ENCODE data around the gene B4GALT6. TPM values are rescaled to one million over a fixed set of nuclear protein-coding genes. Genes with fewer than 3 reads are reported as not detected.

The B4GALT6 gene
- total and polyA plus RNA-seq, 9 of the 15 experiments (the other 6 are each of a cell fraction or from before 2014, with no cell fraction given) = 0.03 to 0.27 (median 0.08) TPM

DNA sequence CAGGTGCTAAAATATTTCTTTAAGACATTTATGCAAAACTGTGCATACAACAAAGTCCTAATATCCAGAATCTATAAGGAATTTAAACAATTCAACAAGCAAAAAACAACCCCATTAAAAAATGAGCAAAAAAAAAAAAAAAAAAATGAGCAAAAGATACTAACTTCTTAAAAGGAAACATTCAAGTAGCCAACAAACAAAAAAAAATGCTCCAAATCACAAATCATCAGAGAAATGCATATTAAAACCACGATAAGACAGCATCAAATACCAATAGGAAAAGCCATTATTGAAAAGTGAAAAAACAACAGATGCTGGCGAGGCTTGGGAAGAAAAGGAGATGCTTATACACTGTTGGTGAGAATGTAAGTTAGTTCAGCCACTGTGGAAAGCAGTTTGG is 34.9 kb downstream of the B4GALT6 start:
- BruUV-seq (replicated peaks) = no TSS peak
- no peak overlapping the region for H3K27ac ChIP-seq (ENCODE audit: extremely low read depth, low read depth, low read length)
- H3K9me3 ChIP-seq (replicated peaks; ENCODE audit: control insufficient read depth, insufficient read depth, low read depth, low read length) = no peaks in the 10 kb centered on the region
- no peaks in the 10 kb centered on the region for H4K20me1 ChIP-seq (replicated peaks; ENCODE audit: control insufficient read depth, insufficient read depth, low read length)
- H3K9me1 ChIP-seq (ENCODE audit: control insufficient read depth, insufficient read depth, low read length) = no peaks in the 10 kb centered on the region
- FAIRE-seq = no peak
- 6% methylated on average over 2 of the region's 2 CpGs for WGBS (ENCODE audit: insufficient coverage, low coverage, missing lambda C conversion rate)
- H3K27me3 ChIP-seq (ENCODE audit: control insufficient read depth in 2 of 2, insufficient read depth in 2 of 2, low read length in 2 of 2) = peaks cover 13 to 19% of the 10 kb centered on the region in 2 experiments
- H3K79me2 ChIP-seq (ENCODE audit: control insufficient read depth, insufficient read depth, low read length) = no peaks in the 10 kb centered on the region
- no peaks in the 10 kb centered on the region for H3K36me3 ChIP-seq (ENCODE audit: control insufficient read depth, insufficient read depth, low read length)
- intact Hi-C loops (cut with micrococcal nuclease) = no loop called here
- no peak overlapping the region for H3K4me3 ChIP-seq
- DNase-seq (ENCODE audit: extremely low read depth in 1 of 4, low spot score in 3 of 4) = no peak
- H3K4me1 ChIP-seq (replicated peaks in 1 of 2; ENCODE audit: control insufficient read depth in 2 of 2, insufficient read depth in 2 of 2, low read length in 2 of 2) = no peaks in the 10 kb centered on the region
- in situ Hi-C loops (cut with MboI) = no loop called here
- H3K4me2 ChIP-seq (ENCODE audit: insufficient read depth, low read length) = no peak overlapping the region
- H3K9ac ChIP-seq (ENCODE audit: insufficient read depth in 1 of 2, low read depth in 2 of 2, low read length in 2 of 2) = no peak overlapping the region
- POLR2A ChIA-PET = interaction anchor here (1.2 kb wide), 1 partner anchor 9 kb away, joined by 4 read pairs; no protein-coding TSS in a partner anchor
- ATAC-seq = no peak
- H2AFZ ChIP-seq (ENCODE audit: low read depth, low read length) = no peak overlapping the region
- CTCF ChIA-PET (ENCODE audit: low intra/inter-chr PET ratio) = no interaction called here
- TF ChIP-seq CHD2 (IDR thresholded peaks at IDR 0.05; ENCODE audit: low read depth, low read length) (no peak), CBX2 (IDR thresholded peaks at IDR 0.05; ENCODE audit: insufficient read depth, low read length, poor library complexity, severe bottlenecking) (no peak), SETDB1 (IDR thresholded peaks at IDR 0.05; ENCODE audit: low read length) (no peak), GABPB1 (CRISPR knock-in tag; IDR thresholded peaks at IDR 0.05) (no peak), PHF21A (IDR thresholded peaks at IDR 0.05; ENCODE audit: borderline replicate concordance, low read depth) (no peak), NCOA1 (IDR thresholded peaks at IDR 0.05; ENCODE audit: low read depth) (no peak), SAFB (IDR thresholded peaks at IDR 0.05; ENCODE audit: borderline replicate concordance, low read depth, low read length) (no peak), ESRRA (IDR thresholded peaks at IDR 0.05; ENCODE audit: borderline replicate concordance, low read depth) (no peak), NFATC3 (IDR thresholded peaks at IDR 0.05) (no peak), ILF3 (IDR thresholded peaks at IDR 0.05; ENCODE audit: borderline replicate concordance) (no peak), NR1H2 (CRISPR knock-in tag; IDR thresholded peaks at IDR 0.05) (no peak), ZNF57 (CRISPR knock-in tag; IDR thresholded peaks at IDR 0.05) (no peak), POLR3A (IDR thresholded peaks at IDR 0.05; ENCODE audit: borderline replicate concordance, extremely low read depth, insufficient read depth, insufficient read length) (no peak), PHB (CRISPR knock-in tag; IDR thresholded peaks at IDR 0.05) (no peak), L3MBTL2 (IDR thresholded peaks at IDR 0.05) (no peak)
- TF ChIP-seq, protein P1, sequence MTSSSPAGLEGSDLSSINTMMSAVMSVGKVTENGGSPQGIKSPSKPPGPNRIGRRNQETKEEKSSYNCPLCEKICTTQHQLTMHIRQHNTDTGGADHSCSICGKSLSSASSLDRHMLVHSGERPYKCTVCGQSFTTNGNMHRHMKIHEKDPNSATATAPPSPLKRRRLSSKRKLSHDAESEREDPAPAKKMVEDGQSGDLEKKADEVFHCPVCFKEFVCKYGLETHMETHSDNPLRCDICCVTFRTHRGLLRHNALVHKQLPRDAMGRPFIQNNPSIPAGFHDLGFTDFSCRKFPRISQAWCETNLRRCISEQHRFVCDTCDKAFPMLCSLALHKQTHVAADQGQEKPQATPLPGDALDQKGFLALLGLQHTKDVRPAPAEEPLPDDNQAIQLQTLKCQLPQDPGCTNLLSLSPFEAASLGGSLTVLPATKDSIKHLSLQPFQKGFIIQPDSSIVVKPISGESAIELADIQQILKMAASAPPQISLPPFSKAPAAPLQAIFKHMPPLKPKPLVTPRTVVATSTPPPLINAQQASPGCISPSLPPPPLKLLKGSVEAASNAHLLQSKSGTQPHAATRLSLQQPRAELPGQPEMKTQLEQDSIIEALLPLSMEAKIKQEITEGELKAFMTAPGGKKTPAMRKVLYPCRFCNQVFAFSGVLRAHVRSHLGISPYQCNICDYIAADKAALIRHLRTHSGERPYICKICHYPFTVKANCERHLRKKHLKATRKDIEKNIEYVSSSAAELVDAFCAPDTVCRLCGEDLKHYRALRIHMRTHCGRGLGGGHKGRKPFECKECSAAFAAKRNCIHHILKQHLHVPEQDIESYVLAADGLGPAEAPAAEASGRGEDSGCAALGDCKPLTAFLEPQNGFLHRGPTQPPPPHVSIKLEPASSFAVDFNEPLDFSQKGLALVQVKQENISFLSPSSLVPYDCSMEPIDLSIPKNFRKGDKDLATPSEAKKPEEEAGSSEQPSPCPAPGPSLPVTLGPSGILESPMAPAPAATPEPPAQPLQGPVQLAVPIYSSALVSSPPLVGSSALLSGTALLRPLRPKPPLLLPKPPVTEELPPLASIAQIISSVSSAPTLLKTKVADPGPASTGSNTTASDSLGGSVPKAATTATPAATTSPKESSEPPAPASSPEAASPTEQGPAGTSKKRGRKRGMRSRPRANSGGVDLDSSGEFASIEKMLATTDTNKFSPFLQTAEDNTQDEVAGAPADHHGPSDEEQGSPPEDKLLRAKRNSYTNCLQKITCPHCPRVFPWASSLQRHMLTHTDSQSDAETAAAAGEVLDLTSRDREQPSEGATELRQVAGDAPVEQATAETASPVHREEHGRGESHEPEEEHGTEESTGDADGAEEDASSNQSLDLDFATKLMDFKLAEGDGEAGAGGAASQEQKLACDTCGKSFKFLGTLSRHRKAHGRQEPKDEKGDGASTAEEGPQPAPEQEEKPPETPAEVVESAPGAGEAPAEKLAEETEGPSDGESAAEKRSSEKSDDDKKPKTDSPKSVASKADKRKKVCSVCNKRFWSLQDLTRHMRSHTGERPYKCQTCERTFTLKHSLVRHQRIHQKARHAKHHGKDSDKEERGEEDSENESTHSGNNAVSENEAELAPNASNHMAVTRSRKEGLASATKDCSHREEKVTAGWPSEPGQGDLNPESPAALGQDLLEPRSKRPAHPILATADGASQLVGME (CRISPR knock-in tag; IDR thresholded peaks at IDR 0.05) = no peak
- TF ChIP-seq, protein P2, sequence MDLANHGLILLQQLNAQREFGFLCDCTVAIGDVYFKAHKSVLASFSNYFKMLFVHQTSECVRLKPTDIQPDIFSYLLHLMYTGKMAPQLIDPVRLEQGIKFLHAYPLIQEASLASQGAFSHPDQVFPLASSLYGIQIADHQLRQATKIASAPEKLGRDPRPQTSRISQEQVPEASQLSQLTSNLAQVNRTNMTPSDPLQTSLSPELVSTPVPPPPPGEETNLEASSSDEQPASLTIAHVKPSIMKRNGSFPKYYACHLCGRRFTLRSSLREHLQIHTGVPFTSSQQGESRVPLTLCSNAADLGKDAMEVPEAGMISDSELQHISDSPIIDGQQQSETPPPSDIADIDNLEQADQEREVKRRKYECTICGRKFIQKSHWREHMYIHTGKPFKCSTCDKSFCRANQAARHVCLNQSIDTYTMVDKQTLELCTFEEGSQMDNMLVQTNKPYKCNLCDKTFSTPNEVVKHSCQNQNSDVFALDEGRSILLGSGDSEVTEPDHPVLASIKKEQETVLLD (IDR thresholded peaks at IDR 0.05) = no peak
- TF ChIP-seq, protein P3, sequence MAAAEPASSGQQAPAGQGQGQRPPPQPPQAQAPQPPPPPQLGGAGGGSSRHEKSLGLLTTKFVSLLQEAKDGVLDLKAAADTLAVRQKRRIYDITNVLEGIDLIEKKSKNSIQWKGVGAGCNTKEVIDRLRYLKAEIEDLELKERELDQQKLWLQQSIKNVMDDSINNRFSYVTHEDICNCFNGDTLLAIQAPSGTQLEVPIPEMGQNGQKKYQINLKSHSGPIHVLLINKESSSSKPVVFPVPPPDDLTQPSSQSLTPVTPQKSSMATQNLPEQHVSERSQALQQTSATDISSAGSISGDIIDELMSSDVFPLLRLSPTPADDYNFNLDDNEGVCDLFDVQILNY (CRISPR knock-in tag; IDR thresholded peaks at IDR 0.05) = no peak
